Activated naive CD8-positive, alpha-beta T cell treated with anti-CD3 and anti-CD28 coated beads, Interleukin-2, amount 50 U/mL, for 16 hours (primary cell): Measurements from ENCODE around the gene ACTL7B.
"Not testable (repeated sequence)": the region's sequence is repeated elsewhere in the genome, so short reads cannot be mapped to it uniquely, and the experiment has no call there.

Experiments used
- DNase-seq: peaks from one replicate; pipeline ENCODE4 v3.0.0-alpha.2; 2020; ENCODE audit warnings: low read depth, low spot score

ACTL7B gene

DNA sequence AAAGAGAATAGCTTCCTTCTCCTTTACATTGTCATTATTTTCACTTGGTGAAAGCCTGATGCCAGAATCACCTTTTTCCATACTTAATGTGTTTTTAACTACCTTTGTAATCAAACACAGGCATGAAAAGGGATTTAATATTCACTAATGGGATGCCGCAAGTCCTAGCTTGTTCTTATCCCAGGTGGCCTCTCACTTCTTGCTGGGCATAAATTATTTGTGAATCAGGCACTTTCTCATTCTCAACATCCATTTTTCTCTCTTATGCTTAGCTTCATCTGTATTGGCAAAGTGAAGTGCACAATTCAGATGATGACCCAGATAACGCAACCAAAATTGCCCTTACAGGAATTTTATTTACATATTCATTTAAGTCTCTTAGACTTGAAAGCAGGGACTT, 10.9 kb downstream of the ACTL7B start:
- DNase-seq, result no peak

DNA sequence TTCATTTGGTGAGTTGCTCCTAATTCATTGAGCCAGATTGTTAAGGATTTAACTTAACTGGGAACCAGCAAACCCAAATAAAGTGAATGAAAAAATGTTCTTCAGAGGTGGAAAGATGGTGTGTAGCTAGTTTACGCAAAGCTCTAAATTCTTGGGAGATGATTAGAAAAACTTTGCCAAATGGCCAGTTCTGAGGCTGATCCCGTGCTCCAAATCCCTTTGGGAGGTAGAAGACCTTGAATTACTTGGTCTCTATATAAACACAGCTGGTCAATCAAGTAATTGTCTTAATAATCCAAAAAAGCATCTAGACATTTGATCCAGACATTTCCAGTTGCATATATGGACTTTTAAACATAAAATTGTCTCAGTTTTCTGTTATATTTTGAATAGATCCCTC, 11.4 kb downstream of the ACTL7B start:
- DNase-seq, result no peak

DNA sequence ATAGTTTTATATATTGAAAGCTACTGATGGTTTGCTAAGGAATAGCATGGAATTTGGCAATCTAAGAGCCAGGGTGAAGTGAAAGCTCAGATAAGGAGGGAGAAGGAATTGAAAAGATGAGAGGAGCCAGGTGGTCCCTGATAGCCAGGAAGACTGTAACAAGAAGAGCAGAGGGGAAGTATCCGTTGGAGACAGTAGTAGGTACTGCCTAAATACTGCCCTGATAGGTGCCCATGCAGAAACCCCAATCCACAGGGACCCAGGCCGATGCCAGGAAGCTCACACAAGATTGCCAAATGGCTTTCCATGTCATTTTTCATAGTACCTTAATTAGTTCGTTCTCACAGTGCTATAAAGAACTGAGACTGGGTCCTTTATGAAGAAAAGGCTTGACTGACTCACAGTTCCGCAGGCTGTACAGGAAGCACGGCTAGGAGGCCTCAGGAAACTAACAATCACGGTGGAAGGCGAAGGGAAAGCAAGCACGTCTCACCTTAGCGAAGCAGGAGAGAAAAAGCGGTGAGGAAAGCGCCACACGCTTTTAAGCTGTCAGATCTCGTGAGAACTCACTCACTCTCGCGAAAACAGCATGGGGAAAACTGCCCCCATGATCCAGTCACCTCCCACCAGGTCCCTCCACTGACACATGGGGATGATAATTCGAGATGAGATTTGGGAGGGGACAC, 13.0 kb downstream of the ACTL7B start:
- DNase-seq, result no peak

DNA sequence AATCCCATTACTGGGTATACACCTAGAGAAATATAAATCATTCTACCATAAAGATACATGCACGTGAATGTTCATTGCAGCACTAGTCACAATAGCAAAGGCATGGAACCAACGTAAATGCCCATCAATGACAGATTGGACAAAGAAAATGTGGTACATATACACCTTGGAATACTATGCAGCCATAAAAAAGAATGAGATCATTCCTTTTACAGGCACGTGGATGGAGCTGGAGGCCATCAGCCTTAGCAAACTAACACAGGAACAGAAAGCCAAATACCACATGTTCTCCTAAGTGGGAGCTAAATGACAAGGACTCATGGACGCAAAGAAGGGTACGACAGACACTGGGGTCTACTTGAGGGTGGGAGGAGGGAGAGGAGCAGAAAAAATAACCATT, 16.2 kb downstream of the ACTL7B start:
- DNase-seq, result not testable (repeated sequence)

DNA sequence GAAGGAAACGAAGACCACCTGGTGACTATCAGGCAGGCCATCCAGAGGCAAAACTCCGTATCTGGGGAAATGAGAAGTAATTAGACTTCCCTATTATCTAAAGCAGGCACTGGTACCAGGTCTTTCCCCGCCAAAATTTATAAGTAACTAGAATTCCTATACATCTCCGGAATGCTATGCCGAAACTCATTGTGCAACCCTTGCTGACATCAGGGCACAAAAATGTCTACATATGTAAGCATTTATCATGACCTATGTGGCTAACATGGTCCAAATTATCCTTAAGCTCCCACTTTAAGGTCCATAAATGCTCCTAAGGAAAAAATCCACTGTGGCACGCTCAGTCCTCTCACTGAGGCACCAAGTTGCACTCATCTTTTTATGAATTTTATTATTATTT, 17.8 kb downstream of the ACTL7B start:
- DNase-seq, result no peak

DNA sequence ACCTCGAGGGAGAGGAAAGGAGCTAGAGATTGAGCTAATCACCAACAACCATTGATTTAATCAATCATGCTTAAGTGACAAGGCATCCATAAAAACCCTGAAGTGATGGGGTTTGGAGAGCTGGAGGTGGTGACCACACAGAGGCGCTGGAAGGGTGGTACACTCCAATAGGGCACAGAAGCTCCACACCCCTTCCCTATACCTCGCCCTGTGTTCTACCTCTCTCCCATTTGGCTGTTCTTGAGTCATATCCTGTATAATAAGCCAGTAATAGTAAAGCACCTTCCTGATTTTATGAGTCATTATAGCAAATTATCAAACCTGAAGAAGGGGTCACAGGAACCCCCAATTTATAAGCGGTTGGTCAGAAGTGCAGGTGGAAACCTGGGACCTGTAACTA, 18.3 kb downstream of the ACTL7B start:
- DNase-seq, result no peak

DNA sequence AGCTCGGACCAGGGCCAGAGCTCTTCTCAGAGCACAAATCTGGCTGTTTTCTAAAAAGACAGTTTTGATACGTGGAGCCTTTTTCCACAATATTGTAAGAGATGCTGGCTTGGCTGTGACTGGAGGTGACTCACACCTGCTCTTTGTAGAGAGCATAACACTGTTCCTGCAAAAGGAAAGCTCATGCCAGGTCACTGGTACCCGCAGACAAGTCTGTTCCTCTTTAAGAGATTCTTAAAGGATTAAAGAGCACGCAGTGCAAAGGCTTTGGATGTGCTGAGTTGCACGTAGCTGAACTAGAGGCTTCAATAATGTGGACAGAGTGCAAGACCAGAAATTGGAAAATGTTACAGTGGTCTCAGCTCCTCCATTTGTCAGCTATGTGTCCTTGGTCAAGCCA, 19.0 kb downstream of the ACTL7B start:
- DNase-seq, result no peak

DNA sequence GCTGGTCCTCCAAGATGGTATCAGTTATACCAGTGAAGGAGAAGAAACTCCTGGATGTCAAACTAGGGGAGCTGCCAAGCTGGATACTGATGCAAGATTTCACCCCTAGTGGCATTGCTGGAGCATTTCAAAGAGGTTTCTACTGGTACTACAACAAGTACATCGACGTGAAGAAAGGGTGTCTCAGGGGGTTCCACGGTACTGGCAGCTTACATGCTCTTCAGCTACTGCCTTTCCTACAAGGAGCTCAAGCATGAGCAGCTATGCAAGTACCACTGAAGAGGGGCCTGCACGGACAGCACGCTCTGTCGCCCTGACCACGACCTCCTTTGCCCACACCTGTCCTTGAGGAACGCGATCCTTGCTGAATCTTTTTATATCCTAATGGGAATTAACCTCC, 19.5 kb downstream of the ACTL7B start:
- no peak for DNase-seq

DNA sequence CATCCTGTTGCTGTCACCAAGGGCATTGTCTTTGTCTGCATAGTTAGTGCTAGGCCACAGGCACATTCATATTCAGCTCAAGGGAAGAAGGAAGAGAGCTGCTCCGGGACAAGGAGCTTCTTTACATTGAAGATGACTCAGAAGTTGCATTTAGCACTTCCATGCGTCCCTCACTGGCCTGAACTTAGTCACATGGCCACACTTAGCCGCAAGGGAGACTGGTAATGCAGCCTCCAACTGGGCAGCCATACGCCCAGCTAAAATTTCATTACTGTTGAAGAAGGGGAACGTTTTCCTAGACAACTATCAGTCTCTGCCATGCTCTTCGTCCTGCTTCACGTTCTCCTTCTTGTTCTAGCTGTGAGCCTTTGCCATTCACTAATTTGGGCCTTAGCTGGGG, 20.0 kb downstream of the ACTL7B start:
- DNase-seq, result no peak

DNA sequence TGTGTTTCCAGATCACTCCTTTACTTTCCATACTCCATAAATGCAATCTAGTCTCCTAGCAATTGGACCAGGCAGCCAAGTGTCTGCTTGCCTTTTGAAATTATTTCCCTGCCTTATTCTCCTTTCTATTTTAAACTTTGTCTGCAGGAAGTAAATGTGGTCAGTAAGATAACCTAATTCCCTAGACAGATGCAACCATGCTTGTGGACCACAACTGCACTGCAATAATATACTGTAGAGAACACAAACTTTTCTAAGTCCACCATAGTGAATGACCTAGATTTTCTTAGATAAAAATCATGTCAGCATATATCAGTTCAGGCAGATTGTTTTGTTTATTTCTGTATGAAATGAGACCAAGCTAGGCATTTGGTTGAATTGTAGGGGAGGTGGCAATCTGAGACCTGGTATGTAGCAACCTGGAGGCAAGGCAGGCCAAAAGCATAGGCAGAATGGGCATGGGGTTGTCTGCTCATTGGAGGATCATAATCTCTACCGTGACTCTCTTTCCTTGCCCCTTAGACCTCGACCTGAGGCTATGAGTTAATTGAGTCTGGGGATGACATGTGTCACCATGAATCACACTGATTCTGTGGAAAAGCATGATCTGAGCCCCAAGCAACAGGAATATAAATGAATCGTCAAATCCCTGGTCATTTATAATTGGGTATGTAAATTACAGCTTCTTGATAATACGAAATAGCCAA, 20.7 kb downstream of the ACTL7B start:
- DNase-seq, result no peak

DNA sequence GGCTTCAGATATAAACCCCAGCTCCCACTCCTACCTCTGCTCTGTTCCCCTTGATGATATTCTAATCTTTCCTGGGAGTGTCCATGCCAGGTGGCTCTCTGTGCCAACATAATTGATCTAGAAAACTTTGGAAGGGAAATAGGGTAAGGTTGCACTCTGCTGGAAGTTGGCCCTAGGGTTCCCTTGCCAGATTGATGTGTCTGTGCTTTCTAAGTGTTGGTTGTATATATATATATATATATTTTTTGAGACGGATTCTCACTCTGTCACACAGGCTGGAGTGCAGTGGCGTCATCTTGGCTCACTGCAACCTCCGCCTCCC, 23.6 kb downstream of the ACTL7B start:
- DNase-seq, result no peak

DNA sequence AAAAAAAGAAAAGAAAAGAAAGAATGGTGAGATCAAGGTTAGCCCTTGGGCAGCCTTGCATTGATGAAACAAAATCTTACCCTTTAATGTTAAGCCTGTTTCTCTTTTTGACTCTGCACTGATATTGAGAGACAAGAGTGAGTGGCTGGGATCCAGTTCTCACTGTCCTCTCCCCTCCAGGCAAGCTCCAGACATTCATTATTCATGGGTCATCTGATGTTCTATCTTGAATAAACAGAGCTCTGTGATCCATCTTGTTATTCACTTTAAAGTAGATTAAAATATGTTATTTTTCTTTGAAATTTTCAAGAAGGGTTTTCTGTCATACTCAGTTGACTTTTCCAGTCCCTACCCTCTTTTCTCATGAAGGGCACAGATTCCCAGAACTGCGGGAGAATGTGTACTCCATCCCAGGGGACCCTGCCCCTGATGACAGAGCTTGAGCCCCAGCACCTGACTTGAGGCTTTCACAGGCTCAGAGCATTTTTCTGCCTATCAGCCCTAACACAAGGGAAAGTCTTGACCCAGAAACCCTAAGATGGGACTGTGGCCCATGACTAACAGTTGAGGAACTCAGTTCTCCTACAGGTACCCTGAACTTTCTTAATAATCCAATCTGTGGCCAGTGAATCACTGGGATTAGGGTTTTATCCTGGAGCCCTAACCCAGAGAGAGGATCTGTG, 24.1 kb downstream of the ACTL7B start:
- no peak for DNase-seq

DNA sequence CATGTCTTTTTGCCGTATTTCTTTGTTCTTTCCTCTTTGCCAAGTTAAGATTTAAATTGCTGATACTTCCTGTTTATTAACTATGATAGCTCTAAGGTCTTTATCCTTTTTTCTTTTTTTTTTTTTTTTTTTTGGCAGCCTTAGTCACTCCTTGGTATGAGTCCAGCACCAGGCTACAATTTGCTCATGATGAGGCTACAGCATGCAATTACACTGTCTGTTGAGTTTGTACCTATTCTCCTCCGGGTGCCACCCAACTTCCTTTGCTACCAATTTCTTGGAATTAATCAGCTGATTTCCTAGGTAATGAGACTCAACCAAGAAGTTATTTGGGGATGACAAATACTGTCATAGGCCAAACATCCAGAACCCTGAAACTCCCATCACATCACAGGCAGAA, 25.5 kb downstream of the ACTL7B start:
- DNase-seq, result no peak

DNA sequence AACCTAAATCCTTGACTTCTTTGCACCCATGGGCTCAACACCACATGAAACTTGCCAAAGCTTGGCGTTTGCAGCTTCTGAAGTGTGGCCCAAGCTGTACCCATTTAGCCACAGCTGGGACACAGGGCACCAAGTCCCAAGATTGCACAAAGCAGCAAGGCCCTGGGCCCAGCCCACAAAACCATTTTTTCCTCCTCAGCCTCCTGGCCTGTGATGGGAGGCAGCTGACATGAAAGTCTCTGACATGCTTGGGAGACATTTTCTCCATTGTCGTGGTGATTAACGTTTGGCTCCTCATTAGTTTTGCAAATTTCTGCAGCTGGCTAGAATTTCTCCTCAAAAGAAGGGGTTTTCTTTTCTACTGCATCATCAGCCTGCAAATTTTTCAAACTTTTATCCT, 32.0 kb downstream of the ACTL7B start:
- DNase-seq, result no peak

DNA sequence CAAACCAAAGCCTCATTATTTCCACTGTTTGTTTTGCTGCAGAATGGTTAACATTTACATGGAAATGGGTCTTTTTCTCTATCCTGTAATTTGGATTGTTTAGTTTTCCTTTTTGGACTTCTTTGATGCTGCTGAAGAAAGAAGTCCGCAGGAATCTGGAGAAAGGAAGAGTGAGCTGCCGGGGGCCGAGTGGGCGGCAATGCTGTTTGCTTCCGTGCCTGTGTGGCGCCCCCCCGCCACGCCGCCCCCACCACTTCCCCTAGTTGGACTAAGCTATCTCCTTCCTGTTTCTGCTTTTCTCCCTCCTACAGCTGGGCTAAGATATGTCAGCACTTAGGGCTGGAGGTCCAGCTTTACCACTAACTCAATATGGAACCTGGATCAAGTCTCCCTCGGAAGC, 39.7 kb downstream of the ACTL7B start:
- no peak for DNase-seq

DNA sequence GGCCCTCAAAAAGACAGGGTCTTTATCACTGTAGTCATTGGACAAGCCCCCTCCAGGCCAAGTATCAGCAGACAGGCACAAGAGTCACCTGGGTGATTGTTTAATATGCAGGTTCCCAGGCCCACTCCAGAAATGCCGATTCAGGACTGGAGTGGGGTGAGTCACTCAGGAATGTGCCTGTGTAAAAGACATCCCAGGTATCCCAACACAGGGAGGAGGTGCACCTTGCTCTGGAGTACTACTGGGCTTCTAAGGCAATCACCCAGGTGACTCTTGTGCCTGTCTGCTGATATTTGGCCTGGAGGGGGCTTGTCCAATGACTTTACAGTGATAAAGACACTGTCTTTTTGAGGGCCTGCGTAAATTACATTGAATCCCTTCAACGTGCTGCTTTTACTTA, 40.6 kb downstream of the ACTL7B start:
- DNase-seq, result no peak

DNA sequence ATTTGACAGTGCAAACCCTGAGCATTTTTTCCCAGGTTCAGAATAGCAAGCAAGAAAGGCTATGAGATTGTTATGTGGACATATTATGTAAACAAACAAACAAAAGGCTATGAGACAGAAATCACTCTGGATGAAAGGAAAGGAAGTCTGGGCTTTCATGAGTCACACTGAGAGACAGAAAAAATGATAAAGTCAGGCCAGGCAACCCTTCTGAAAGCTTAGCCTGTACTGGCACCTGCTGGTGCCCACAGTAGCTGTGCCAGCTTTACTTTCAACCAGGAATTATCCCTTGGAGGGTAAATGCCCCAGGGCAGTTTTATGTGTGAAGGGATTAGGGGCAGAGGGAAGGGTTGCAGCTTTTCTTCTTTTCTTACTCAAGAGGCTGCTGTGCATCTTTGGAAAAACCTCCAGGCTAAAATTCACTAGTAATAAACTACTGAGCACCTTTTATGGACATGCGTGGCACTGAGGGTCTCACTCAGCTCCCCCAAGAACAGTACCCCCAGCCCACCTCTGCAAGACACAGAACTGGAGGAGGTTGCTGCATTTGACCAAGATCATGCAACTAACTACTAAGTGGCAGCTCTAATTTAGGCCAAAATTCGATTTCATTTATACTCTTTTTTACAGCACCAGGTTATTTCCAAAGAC, 41.7 kb downstream of the ACTL7B start:
- no peak for DNase-seq

DNA sequence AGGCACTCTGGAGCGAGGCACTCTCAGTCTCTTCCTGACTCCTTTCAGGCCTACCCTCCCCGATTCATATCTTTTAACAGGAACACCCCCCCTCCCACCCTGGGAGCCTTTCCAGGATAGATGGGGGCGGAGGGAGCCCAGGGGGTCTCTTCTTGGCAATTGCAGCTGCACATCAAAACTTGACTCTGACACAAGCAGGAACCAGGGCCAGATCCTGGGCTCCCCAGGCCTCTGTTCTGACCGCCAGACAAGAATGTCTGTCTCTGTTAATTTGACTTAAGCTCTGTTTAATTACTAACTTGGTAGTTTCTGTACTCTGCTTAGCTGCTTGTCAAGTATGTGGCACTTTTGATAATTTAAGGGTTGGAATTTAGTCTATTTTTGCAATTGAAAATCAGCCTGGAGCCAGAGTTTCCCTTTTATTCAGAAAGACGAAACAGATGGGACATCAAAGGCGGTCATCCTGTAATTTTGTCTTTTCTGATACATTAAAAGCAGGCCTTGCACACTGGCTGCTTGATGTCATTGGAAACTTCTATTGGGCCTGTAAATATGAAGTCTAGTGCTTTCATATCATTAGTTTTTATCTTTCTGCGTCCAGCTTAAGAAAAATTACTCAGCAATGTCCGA, 43.3 kb downstream of the ACTL7B start:
- no peak for DNase-seq

DNA sequence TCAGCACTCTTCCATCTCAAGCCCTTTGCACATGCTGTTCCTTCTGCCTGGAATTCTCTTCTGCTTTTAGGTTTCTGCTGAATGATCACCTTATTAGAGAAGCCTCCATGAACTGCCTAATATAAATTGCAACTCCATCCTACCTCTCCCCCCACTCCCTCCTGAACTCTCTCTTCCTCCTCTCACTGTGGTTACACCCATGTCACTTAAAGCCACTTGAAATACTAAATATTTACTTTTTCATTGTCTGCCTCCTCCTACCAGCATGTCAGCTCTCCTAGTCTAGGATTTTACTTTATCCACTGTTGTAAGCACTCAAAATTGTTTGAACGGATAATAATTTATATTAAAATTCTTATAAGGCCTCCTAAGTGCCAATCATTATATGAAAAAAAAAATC, 43.8 kb downstream of the ACTL7B start:
- no peak for DNase-seq

DNA sequence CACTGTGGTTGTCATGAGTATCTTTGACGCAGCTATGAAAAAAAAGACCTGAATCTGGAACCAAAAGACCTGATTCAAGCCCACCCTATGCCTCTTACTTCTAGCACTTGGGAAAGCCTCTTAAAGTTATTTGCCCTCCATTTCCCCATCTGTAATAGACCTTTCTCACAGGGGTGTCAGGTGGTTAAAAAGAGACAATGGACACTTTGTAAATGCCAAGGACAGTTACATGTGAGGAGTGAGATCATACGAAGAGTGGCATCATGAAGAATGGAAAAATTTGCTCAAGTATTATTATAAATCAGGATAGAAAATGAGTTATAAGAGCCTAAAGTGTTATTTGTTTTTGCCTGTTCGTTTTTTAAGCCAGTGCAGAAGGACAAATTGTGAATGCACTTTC, 46.5 kb downstream of the ACTL7B start:
- DNase-seq, result no peak
